Measurements from ENCODE around the gene CCDC194. TPM values are rescaled to one million over a fixed set of nuclear protein-coding genes. Genes with fewer than 3 reads are reported as not detected.
A peak's percentile ranks its signal among the peaks of the same experiment; 100 is the strongest.

Gene CCDC194
- total RNA-seq, 1 donor from 2014 or later, result not detected

GRCh38 chr19:17431417-17431816 lies 37.4 kb upstream of the CCDC194 start:
- no peaks in the 10 kb centered on the region for H3K9me3 Mint-ChIP-seq (ENCODE audit: low read depth)
- H3K36me3 Mint-ChIP-seq (ENCODE audit: low read depth), result no peaks in the 10 kb centered on the region
- TF ChIP-seq, protein P1, sequence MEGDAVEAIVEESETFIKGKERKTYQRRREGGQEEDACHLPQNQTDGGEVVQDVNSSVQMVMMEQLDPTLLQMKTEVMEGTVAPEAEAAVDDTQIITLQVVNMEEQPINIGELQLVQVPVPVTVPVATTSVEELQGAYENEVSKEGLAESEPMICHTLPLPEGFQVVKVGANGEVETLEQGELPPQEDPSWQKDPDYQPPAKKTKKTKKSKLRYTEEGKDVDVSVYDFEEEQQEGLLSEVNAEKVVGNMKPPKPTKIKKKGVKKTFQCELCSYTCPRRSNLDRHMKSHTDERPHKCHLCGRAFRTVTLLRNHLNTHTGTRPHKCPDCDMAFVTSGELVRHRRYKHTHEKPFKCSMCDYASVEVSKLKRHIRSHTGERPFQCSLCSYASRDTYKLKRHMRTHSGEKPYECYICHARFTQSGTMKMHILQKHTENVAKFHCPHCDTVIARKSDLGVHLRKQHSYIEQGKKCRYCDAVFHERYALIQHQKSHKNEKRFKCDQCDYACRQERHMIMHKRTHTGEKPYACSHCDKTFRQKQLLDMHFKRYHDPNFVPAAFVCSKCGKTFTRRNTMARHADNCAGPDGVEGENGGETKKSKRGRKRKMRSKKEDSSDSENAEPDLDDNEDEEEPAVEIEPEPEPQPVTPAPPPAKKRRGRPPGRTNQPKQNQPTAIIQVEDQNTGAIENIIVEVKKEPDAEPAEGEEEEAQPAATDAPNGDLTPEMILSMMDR (IDR thresholded peaks at IDR 0.05), result no peak
- H3K4me1 Mint-ChIP-seq (ENCODE audit: low read depth), result no peaks in the 10 kb centered on the region
- H3K4me3 Mint-ChIP-seq (ENCODE audit: unreplicated experiment), result no peak overlapping the region
- no peak overlapping the region for H3K27ac Mint-ChIP-seq (ENCODE audit: unreplicated experiment)
- no peak for DNase-seq (ENCODE audit: low spot score)
- H3K27me3 Mint-ChIP-seq (ENCODE audit: low read depth), result no peaks in the 10 kb centered on the region

- H3K4me3 Mint-ChIP-seq (ENCODE audit: unreplicated experiment), result no peak overlapping the region
- H3K27ac Mint-ChIP-seq (ENCODE audit: unreplicated experiment), result no peak overlapping the region
- no peaks in the 10 kb centered on the region for H3K27me3 Mint-ChIP-seq (ENCODE audit: low read depth)
- no peaks in the 10 kb centered on the region for H3K36me3 Mint-ChIP-seq (ENCODE audit: low read depth)
- H3K9me3 Mint-ChIP-seq (ENCODE audit: low read depth), result no peaks in the 10 kb centered on the region
- DNase-seq (ENCODE audit: low spot score), result no peak
- TF ChIP-seq, protein P1 (IDR thresholded peaks at IDR 0.05), result no peak
- H3K4me1 Mint-ChIP-seq (ENCODE audit: low read depth), result peaks cover 2% of the 10 kb centered on the region
Observed at GRCh38 chr19:17429641-17430113, 35.7 kb upstream of the CCDC194 start.

GRCh38 chr19:17424743-17425365 lies 30.9 kb upstream of the CCDC194 start:
- TF ChIP-seq, protein P1 (IDR thresholded peaks at IDR 0.05), result peak; percentile 76
- Mint-ChIP-seq H3K9me3 (ENCODE audit: low read depth) (no peaks in the 10 kb centered on the region), H3K4me3 (ENCODE audit: unreplicated experiment) (no peak overlapping the region), H3K4me1 (ENCODE audit: low read depth) (peaks cover 8% of the 10 kb centered on the region), H3K27me3 (ENCODE audit: low read depth) (no peaks in the 10 kb centered on the region), H3K36me3 (ENCODE audit: low read depth) (no peaks in the 10 kb centered on the region), H3K27ac (ENCODE audit: unreplicated experiment) (no peak overlapping the region)
- no peak for DNase-seq (ENCODE audit: low spot score)

DNA sequence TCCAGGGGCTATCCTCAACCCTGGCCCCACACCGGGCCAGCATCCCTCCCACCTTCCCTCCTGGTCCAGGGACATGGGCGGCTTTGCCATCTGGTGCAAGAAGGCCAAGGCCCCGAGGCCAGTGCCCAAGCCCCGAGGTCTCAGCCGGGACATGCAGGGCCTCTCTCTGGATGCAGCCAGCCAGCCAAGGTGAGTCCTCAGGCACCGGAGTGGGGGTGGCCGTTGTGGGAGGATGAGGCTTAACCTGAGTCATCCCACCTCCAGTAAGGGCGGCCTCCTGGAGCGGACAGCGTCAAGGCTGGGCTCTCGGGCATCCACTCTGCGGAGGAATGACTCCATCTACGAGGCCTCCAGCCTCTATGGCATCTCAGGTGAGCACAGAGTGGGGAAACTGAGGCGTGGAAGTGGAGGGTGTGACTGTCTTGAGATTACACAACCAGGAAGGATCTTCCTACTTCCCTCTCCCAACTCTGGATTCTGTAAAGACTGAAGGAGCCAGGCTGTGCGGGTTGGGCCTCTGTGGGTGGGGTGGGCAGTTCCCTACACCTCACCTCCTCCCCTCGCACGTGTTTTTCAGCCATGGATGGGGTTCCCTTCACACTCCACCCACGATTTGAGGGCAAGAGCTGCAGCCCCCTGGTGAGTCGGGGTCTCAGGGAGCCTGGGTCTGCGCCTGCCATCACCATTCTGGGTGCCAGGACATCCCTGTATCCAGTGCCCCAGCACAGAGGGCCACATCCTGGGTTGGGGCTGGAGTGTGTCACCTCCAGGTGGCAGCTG lies 29.6 kb upstream of the CCDC194 start:
- no peak overlapping the region for H3K27ac Mint-ChIP-seq (ENCODE audit: unreplicated experiment)
- peaks cover 15% of the 10 kb centered on the region for H3K4me1 Mint-ChIP-seq (ENCODE audit: low read depth)
- TF ChIP-seq, protein P1 (IDR thresholded peaks at IDR 0.05), result no peak
- no peaks in the 10 kb centered on the region for H3K36me3 Mint-ChIP-seq (ENCODE audit: low read depth)
- H3K4me3 Mint-ChIP-seq (ENCODE audit: unreplicated experiment), result no peak overlapping the region
- no peak for DNase-seq (ENCODE audit: low spot score)
- H3K27me3 Mint-ChIP-seq (ENCODE audit: low read depth), result no peaks in the 10 kb centered on the region
- no peaks in the 10 kb centered on the region for H3K9me3 Mint-ChIP-seq (ENCODE audit: low read depth)

GRCh38 chr19:17421942-17422341 lies 27.9 kb upstream of the CCDC194 start:
- no peak overlapping the region for H3K27ac Mint-ChIP-seq (ENCODE audit: unreplicated experiment)
- DNase-seq (ENCODE audit: low spot score), result no peak
- H3K9me3 Mint-ChIP-seq (ENCODE audit: low read depth), result no peaks in the 10 kb centered on the region
- H3K27me3 Mint-ChIP-seq (ENCODE audit: low read depth), result peaks cover 2% of the 10 kb centered on the region
- no peaks in the 10 kb centered on the region for H3K36me3 Mint-ChIP-seq (ENCODE audit: low read depth)
- TF ChIP-seq, protein P1 (IDR thresholded peaks at IDR 0.05), result no peak
- peaks cover 15% of the 10 kb centered on the region for H3K4me1 Mint-ChIP-seq (ENCODE audit: low read depth)
- H3K4me3 Mint-ChIP-seq (ENCODE audit: unreplicated experiment), result no peak overlapping the region
